Measurements from ENCODE around the gene GDF2.

Gene GDF2

GRCh38 chr10:47332371-47332770 lies 10.1 kb downstream of the GDF2 start:
- no peak for DNase-seq (ENCODE audit: extremely low read depth, low read depth)

GRCh38 chr10:47332946-47333345 lies 10.7 kb downstream of the GDF2 start:
- no peak for DNase-seq (ENCODE audit: extremely low read depth, low read depth)
- TF ChIP-seq CTCF (IDR thresholded peaks at IDR 0.05; ENCODE audit: low read depth, low read length): no peak

More at GRCh38 chr10:47332371-47332770, 10.1 kb downstream of the GDF2 start:
- no peak for TF ChIP-seq CTCF (IDR thresholded peaks at IDR 0.05; ENCODE audit: low read depth, low read length)

GRCh38 chr10:47333532-47333931 lies 11.3 kb downstream of the GDF2 start:
- no peak for TF ChIP-seq CTCF (IDR thresholded peaks at IDR 0.05; ENCODE audit: low read depth, low read length)
- no peak for DNase-seq (ENCODE audit: extremely low read depth, low read depth)

DNA sequence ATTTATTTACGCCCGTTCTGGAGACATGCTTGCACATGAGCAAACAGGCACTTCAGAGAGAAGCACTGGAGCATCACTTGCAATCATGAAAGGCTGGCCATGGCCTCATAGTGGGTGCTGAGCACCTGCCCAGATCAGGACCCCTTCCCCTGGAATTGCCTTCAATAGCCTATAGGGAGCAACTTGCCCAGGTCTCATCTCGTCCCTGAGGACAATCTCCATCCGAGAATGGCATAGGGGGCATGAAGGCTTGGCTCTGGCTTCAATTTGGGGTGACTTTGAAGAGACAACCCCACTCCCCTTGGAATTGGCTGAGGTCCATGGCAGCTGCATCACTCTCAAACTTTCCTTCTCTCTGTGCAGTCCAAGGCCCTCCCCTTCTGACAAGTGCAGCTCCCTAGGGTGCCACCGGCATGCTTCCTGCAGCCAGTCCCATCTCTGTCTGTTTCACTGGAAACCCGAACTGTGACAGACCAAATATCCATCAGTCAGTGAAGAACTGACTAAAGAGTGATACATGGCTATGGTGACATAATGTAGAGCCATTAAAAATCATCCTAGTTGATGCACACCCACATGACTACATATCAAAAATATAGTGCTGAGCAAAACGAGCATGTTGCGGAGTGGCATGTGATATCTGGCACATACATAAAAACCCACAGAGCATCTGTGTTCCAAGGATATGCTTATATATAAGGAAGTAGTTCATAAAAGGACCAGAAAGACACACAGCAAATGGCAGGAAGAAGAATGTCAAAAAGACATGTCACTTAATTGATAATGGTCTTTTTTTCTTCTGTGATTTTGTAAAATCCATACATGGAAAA lies 12.4 kb downstream of the GDF2 start:
- DNase-seq (ENCODE audit: extremely low read depth, low read depth): no peak
- no peak for TF ChIP-seq CTCF (IDR thresholded peaks at IDR 0.05; ENCODE audit: low read depth, low read length)

DNA sequence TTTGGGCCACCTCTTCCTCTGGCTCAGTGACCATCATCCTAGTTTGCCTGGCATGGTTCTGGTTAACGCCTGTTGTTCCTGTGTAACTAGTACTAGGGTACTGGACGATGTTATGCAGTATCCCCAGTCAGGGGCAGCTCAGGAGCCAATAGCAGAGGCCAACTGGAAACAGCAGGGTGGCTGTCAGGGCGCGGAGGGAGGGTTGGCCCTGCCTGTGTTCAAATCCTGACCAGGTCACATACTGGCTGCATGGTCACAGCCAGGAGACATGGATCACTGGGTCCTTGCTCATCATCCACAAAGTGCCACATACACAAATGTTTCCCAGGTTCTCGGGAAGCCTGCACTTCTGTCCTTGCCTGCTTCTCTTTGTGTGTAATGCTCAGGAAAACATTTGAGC lies 13.7 kb downstream of the GDF2 start:
- DNase-seq (ENCODE audit: extremely low read depth, low read depth): no peak
- no peak for TF ChIP-seq CTCF (IDR thresholded peaks at IDR 0.05; ENCODE audit: low read depth, low read length)

- no peak for TF ChIP-seq CTCF (IDR thresholded peaks at IDR 0.05; ENCODE audit: low read depth, low read length)
These were observed 14.3 kb downstream of the GDF2 start for GRCh38 chr10:47336387-47337134.

DNA sequence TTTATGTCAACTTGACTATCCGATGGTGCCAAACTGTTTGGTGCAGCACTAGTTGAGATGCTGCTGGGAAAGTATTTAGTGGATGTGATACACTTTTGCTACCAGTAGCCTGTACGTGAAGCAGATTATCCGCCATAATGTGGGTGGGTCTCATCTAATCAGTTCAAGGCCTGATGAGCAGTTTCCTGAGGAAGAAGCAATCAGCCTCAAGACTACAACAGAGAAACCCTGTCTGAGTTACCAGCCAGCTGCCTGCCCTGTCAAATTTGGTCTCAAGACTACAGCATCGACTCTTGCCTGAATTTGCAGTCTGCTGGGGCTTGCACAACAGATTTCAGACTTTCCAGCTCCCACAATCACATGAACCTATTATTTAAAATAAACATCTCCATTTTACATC lies 15.1 kb downstream of the GDF2 start:
- TF ChIP-seq CTCF (IDR thresholded peaks at IDR 0.05; ENCODE audit: low read depth, low read length): no peak
- DNase-seq (ENCODE audit: extremely low read depth, low read depth): no peak

More at GRCh38 chr10:47336387-47337134, 14.3 kb downstream of the GDF2 start:
- DNase-seq (ENCODE audit: extremely low read depth, low read depth): no peak
